ENCODE measurements around the gene IQCH.

DNA sequence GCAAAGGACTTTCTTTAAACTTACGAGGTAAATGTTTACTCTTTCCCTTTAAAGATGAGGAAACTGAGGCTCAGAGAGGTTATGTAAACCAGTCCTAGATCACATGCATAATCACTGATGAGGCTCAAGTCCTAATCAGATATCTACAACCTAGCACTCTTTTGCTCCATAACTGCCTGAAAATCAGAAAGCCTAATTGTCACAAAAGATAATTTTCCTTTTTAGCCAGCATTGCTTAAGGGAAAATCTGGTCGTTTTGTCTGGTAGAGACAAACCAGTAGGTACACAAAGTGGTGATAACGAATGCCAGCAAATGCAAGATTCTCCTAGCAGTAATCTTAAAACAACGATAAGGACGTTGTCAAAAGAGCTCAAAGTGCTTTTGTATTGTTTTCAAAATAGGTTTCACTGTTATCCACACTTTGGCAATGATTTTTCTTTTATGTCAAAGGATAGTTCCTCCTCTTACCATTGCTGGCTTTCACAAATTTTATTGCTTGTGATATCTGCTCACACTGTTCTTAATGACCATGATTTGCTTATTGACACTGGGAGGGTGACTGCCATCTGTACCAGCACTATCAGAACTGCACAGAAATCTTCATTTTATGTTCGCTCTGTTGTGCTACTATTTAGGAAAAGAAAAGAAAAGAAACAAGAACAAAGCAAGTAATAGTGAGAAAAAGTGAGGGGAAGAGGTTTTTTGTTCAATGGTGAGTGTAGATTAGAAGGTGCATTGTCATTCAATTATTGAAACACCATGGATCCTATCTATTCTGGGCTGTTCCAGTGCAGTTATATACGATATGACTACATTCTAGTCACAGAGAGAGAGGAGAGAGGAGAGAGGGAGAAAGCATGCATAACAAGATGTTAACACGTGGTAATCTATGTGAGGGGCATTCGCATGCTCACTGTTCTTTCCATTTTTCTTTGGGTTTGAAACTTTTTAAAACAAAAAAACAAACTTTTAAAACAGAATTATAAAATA lies 13.7 kb downstream of the IQCH start:
- TF ChIP-seq, protein P1, sequence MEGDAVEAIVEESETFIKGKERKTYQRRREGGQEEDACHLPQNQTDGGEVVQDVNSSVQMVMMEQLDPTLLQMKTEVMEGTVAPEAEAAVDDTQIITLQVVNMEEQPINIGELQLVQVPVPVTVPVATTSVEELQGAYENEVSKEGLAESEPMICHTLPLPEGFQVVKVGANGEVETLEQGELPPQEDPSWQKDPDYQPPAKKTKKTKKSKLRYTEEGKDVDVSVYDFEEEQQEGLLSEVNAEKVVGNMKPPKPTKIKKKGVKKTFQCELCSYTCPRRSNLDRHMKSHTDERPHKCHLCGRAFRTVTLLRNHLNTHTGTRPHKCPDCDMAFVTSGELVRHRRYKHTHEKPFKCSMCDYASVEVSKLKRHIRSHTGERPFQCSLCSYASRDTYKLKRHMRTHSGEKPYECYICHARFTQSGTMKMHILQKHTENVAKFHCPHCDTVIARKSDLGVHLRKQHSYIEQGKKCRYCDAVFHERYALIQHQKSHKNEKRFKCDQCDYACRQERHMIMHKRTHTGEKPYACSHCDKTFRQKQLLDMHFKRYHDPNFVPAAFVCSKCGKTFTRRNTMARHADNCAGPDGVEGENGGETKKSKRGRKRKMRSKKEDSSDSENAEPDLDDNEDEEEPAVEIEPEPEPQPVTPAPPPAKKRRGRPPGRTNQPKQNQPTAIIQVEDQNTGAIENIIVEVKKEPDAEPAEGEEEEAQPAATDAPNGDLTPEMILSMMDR (IDR thresholded peaks at IDR 0.05) = no peak
- TF ChIP-seq POLR2AphosphoS5 (IDR thresholded peaks at IDR 0.05; ENCODE audit: insufficient read depth in 1 of 2, low read depth in 1 of 2) (no peak), POLR2A (IDR thresholded peaks at IDR 0.05) (no peak)

Measured in vagina (tissue), 2 donors.